Ureter (tissue), 1 donor: Measurements from ENCODE around the gene HRH3. TPM values are rescaled to one million over a fixed set of nuclear protein-coding genes. Genes with fewer than 3 reads are reported as not detected.
A peak's percentile ranks its signal among the peaks of the same experiment; 100 is the strongest.

ENCODE experiments used
- DNase-seq: peaks from one replicate; pipeline ENCODE4 v3.0.0-alpha.2; 2020; ENCODE audit warnings: low spot score
- total RNA-seq: library from RNA; stranded (reverse); gene quantifications from one replicate; pipeline ENCODE4 v1.2.4, GENCODE V29; 2023
- donor health status: DM: yes; HTN: yes; CAD: no.

HRH3 gene
- 4.2 TPM for total RNA-seq

GRCh38 chr20:62219992-62220665 lies at the start of gene HRH3:
Gene HRH3 (minus strand): TSS chr20:62220278. CDS start chr20:62219970, 308 bp downstream.
- DNase-seq, result no peak

GRCh38 chr20:62269871-62270270 lies 49.8 kb upstream of the HRH3 start:
- DNase-seq, result no peak

- DNase-seq, result no peak
Measured at GRCh38 chr20:62269378-62269777, 49.3 kb upstream of the HRH3 start.

GRCh38 chr20:62268228-62268900 lies 48.3 kb upstream of the HRH3 start:
- no peak for DNase-seq

- peak; percentile 60 for DNase-seq
Measured at GRCh38 chr20:62267543-62267942, 47.5 kb upstream of the HRH3 start.

- DNase-seq, result no peak
Measured at GRCh38 chr20:62266851-62267250, 46.8 kb upstream of the HRH3 start.

GRCh38 chr20:62266340-62266739 lies 46.3 kb upstream of the HRH3 start:
- DNase-seq, result no peak

- no peak for DNase-seq
Measured at GRCh38 chr20:62265365-62265764, 45.3 kb upstream of the HRH3 start.

GRCh38 chr20:62263396-62263795 lies 43.3 kb upstream of the HRH3 start:
- no peak for DNase-seq

- DNase-seq, result no peak
Measured at GRCh38 chr20:62262064-62262463, 42.0 kb upstream of the HRH3 start.

GRCh38 chr20:62259294-62259565 lies 39.2 kb upstream of the HRH3 start:
- DNase-seq, result no peak

GRCh38 chr20:62258499-62259293 lies 38.6 kb upstream of the HRH3 start:
- DNase-seq, result no peak

- no peak for DNase-seq
Measured at GRCh38 chr20:62255976-62256375, 35.9 kb upstream of the HRH3 start.

- DNase-seq, result no peak
Measured at GRCh38 chr20:62254021-62254724, 34.1 kb upstream of the HRH3 start.

GRCh38 chr20:62253398-62253797 lies 33.3 kb upstream of the HRH3 start:
- no peak for DNase-seq

- DNase-seq, result no peak
Measured at GRCh38 chr20:62252342-62252966, 32.4 kb upstream of the HRH3 start.

GRCh38 chr20:62248890-62249560 lies 28.9 kb upstream of the HRH3 start:
- no peak for DNase-seq

GRCh38 chr20:62246872-62247652 lies 27.0 kb upstream of the HRH3 start:
- DNase-seq, result no peak

GRCh38 chr20:62246431-62246830 lies 26.4 kb upstream of the HRH3 start:
- no peak for DNase-seq

- DNase-seq, result no peak
Measured at GRCh38 chr20:62245911-62246280, 25.8 kb upstream of the HRH3 start.
